ENCODE measurements around the gene PFKFB3.

GRCh38 chr10:6167456-6167855 is 35.3 kb upstream of the PFKFB3 start:
- TF ChIP-seq CTCF (IDR thresholded peaks at IDR 0.05; ENCODE audit: insufficient read depth, low read length, poor library complexity, severe bottlenecking) (no peak), EZH2phosphoT487 (conservative IDR thresholded peaks at IDR 0.05; ENCODE audit: low read length) (no peak)

Data from SU-DHL-6 (cell line).